HepG2 (cell line): ENCODE results near the gene MEIOB. TPM values are rescaled to one million over a fixed set of nuclear protein-coding genes. Genes with fewer than 3 reads are reported as not detected.

Source experiments
- FLYWCH1 ChIP-seq: sonication (generic); formaldehyde crosslinking; IDR thresholded peaks from 2 replicates; pipeline ENCODE4 v1.8.1; 2023; ENCODE audit warnings: mild to moderate bottlenecking, missing genetic modification reagents
- FOXJ3 ChIP-seq: sonication (generic); formaldehyde crosslinking; IDR thresholded peaks from 2 replicates; pipeline ENCODE4 v1.4.0; 2020; ENCODE audit warnings: missing genetic modification reagents, mild to moderate bottlenecking, borderline replicate concordance
- HOXA3 ChIP-seq: sonication (generic); formaldehyde crosslinking; IDR thresholded peaks from 2 replicates; pipeline ENCODE4 v1.5.0; 2020; ENCODE audit warnings: missing genetic modification reagents
- IRF2 ChIP-seq: IDR thresholded peaks from 2 replicates; pipeline ENCODE4 v1.6.1; 2018; ENCODE audit warnings: missing genetic modification reagents, missing compliant biosample characterization
- JUNB ChIP-seq: sonication (generic); formaldehyde crosslinking; IDR thresholded peaks from 2 replicates; pipeline ENCODE4 v1.8.0; 2022; ENCODE audit warnings: missing genetic modification reagents, mild to moderate bottlenecking, borderline replicate concordance
- KLF11 ChIP-seq: IDR thresholded peaks from 2 replicates; pipeline ENCODE4 v1.6.1; 2016; ENCODE audit warnings: missing compliant biosample characterization
- KLF12 ChIP-seq: sonication (generic); formaldehyde crosslinking; IDR thresholded peaks from 2 replicates; pipeline ENCODE4 v1.4.0; 2020; ENCODE audit warnings: missing genetic modification reagents, borderline replicate concordance
- MXI1 ChIP-seq: IDR thresholded peaks from 3 replicates; pipeline ENCODE4 v1.6.1; 2012; ENCODE audit warnings: low read depth, low read length, inconsistent platforms, borderline replicate concordance
- MZF1 ChIP-seq: sonication (generic); formaldehyde crosslinking; IDR thresholded peaks from 2 replicates; pipeline ENCODE4 v1.8.1; 2023; ENCODE audit warnings: mild to moderate bottlenecking, missing genetic modification reagents, borderline replicate concordance
- PPARG ChIP-seq: conservative IDR thresholded peaks from 2 replicates; pipeline ENCODE4 v1.6.1; 2016; ENCODE audit warnings: missing biosample characterization, missing genetic modification reagents
- SRSF9 ChIP-seq: fragments of 200-400 bp; formaldehyde crosslinking; IDR thresholded peaks from 2 replicates; pipeline ENCODE4 v1.6.1; 2018; ENCODE audit warnings: borderline replicate concordance, mild to moderate bottlenecking, low read depth, low read length; ENCODE audit not compliant: insufficient read depth, poor library complexity, severe bottlenecking
- ZBTB43 ChIP-seq: sonication (generic); formaldehyde crosslinking; conservative IDR thresholded peaks from 2 replicates; pipeline ENCODE4 v1.4.0; 2020; ENCODE audit warnings: missing genetic modification reagents
- ZNF282 ChIP-seq: fragments of 450-650 bp; IDR thresholded peaks from 2 replicates; pipeline ENCODE4 v1.6.1; 2018; ENCODE audit not compliant: partially characterized antibody
- ZNF317 ChIP-seq: sonication (generic); formaldehyde crosslinking; IDR thresholded peaks from 2 replicates; pipeline ENCODE4 v1.5.0; 2020; ENCODE audit warnings: mild to moderate bottlenecking, missing genetic modification reagents
- ZNF546 ChIP-seq: sonication (generic); formaldehyde crosslinking; conservative IDR thresholded peaks from 2 replicates; pipeline ENCODE4 v1.8.1; 2023; ENCODE audit warnings: mild to moderate bottlenecking, missing genetic modification reagents
- ZNF616 ChIP-seq: sonication (generic); formaldehyde crosslinking; IDR thresholded peaks from 2 replicates; pipeline ENCODE4 v1.5.0; 2020; ENCODE audit warnings: low read depth, mild to moderate bottlenecking, missing genetic modification reagents
- polyA plus RNA-seq, 8 experiments: library from polyadenylated mRNA; depleted of rRNA in 3 of 8; stranded (reverse) in 7 of 8; unstranded in 1 of 8; fragments of >200 nt; fragmentation: Illumina TruSeq in 4 of 8; extraction: Trizol in 4 of 8; gene quantifications; 2 replicates each; pipeline versions ENCODE4 v1.2.1 to v1.2.3, GENCODE V29; 2011 to 2016; ENCODE audit warnings: low read depth in 4 of 8, missing spikeins in 1 of 8, mixed read lengths in 1 of 8; ENCODE audit not compliant: insufficient read depth in 1 of 8
- total RNA-seq, 5 experiments: library from RNA; depleted of rRNA; stranded (reverse); fragments of >200 nt; fragmentation: Illumina TruSeq; extraction: Trizol; gene quantifications; 2 replicates each; pipeline ENCODE4 v1.2.3, GENCODE V29; 2016; ENCODE audit warnings: low read depth in 1 of 5
- TF ChIP-seq, protein P1 (sequence below): sonication (generic); formaldehyde crosslinking; IDR thresholded peaks from 2 replicates; pipeline ENCODE4 v1.5.0; 2020; ENCODE audit warnings: mild to moderate bottlenecking, missing genetic modification reagents
- TF ChIP-seq, protein P2 (sequence below), 2 experiments: IDR thresholded peaks; 2 replicates each; pipeline ENCODE4 v1.6.1; 2011 to 2012; ENCODE audit warnings: low read length in 2 of 2, borderline replicate concordance in 1 of 2, low read depth in 1 of 2, mild to moderate bottlenecking in 1 of 2, moderate library complexity in 1 of 2
- TF ChIP-seq, protein P3 (sequence below): IDR thresholded peaks from 2 replicates; pipeline ENCODE4 v1.6.1; 2016; ENCODE audit warnings: missing compliant biosample characterization, missing genetic modification reagents, borderline replicate concordance
- TF ChIP-seq, protein P4 (sequence below): sonication (generic); formaldehyde crosslinking; IDR thresholded peaks from 2 replicates; pipeline ENCODE4 v1.5.1; 2020; ENCODE audit warnings: missing genetic modification reagents, mild to moderate bottlenecking, borderline replicate concordance

The MEIOB gene
- total and polyA plus RNA-seq, 2 of the 13 experiments (the other 11 are each of a cell fraction or from before 2014, with no cell fraction given), result 0.17 TPM; not detected in 1

- TF ChIP-seq, protein P1, sequence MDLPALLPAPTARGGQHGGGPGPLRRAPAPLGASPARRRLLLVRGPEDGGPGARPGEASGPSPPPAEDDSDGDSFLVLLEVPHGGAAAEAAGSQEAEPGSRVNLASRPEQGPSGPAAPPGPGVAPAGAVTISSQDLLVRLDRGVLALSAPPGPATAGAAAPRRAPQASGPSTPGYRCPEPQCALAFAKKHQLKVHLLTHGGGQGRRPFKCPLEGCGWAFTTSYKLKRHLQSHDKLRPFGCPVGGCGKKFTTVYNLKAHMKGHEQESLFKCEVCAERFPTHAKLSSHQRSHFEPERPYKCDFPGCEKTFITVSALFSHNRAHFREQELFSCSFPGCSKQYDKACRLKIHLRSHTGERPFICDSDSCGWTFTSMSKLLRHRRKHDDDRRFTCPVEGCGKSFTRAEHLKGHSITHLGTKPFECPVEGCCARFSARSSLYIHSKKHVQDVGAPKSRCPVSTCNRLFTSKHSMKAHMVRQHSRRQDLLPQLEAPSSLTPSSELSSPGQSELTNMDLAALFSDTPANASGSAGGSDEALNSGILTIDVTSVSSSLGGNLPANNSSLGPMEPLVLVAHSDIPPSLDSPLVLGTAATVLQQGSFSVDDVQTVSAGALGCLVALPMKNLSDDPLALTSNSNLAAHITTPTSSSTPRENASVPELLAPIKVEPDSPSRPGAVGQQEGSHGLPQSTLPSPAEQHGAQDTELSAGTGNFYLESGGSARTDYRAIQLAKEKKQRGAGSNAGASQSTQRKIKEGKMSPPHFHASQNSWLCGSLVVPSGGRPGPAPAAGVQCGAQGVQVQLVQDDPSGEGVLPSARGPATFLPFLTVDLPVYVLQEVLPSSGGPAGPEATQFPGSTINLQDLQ, result no peak
- TF ChIP-seq JUNB, result no peak
- no peak for TF ChIP-seq ZBTB43
- TF ChIP-seq SRSF9, result no peak
- no peak for TF ChIP-seq MZF1
- no peak for TF ChIP-seq ZNF282
- TF ChIP-seq, protein P2, sequence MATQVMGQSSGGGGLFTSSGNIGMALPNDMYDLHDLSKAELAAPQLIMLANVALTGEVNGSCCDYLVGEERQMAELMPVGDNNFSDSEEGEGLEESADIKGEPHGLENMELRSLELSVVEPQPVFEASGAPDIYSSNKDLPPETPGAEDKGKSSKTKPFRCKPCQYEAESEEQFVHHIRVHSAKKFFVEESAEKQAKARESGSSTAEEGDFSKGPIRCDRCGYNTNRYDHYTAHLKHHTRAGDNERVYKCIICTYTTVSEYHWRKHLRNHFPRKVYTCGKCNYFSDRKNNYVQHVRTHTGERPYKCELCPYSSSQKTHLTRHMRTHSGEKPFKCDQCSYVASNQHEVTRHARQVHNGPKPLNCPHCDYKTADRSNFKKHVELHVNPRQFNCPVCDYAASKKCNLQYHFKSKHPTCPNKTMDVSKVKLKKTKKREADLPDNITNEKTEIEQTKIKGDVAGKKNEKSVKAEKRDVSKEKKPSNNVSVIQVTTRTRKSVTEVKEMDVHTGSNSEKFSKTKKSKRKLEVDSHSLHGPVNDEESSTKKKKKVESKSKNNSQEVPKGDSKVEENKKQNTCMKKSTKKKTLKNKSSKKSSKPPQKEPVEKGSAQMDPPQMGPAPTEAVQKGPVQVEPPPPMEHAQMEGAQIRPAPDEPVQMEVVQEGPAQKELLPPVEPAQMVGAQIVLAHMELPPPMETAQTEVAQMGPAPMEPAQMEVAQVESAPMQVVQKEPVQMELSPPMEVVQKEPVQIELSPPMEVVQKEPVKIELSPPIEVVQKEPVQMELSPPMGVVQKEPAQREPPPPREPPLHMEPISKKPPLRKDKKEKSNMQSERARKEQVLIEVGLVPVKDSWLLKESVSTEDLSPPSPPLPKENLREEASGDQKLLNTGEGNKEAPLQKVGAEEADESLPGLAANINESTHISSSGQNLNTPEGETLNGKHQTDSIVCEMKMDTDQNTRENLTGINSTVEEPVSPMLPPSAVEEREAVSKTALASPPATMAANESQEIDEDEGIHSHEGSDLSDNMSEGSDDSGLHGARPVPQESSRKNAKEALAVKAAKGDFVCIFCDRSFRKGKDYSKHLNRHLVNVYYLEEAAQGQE (IDR thresholded peaks at IDR 0.05; ENCODE audit: borderline replicate concordance in 1 of 2, low read depth in 1 of 2, low read length in 2 of 2), result no peak
- TF ChIP-seq HOXA3 (CRISPR knock-in tag), result peak; percentile 45; the same call in 1 of the 2 replicates
- 0 out of 2 replicates have a peak, but pooled peaks have one; percentile 32 for TF ChIP-seq IRF2 (CRISPR knock-in tag)
- no peak for TF ChIP-seq ZNF616
- TF ChIP-seq KLF11, result no peak
- no peak for TF ChIP-seq FLYWCH1 (CRISPR knock-in tag)
- no peak for TF ChIP-seq PPARG (CRISPR knock-in tag)
- no peak for TF ChIP-seq FOXJ3
- TF ChIP-seq, protein P3, sequence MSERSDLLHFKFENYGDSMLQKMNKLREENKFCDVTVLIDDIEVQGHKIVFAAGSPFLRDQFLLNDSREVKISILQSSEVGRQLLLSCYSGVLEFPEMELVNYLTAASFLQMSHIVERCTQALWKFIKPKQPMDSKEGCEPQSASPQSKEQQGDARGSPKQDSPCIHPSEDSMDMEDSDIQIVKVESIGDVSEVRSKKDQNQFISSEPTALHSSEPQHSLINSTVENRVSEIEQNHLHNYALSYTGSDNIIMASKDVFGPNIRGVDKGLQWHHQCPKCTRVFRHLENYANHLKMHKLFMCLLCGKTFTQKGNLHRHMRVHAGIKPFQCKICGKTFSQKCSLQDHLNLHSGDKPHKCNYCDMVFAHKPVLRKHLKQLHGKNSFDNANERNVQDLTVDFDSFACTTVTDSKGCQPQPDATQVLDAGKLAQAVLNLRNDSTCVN (CRISPR knock-in tag), result no peak
- no peak for TF ChIP-seq KLF12 (CRISPR knock-in tag)
- no peak for TF ChIP-seq ZNF317
- TF ChIP-seq ZNF546 (CRISPR knock-in tag), result no peak
- TF ChIP-seq MXI1, result no peak; the same call in 2 of the 3 replicates
- TF ChIP-seq, protein P4, sequence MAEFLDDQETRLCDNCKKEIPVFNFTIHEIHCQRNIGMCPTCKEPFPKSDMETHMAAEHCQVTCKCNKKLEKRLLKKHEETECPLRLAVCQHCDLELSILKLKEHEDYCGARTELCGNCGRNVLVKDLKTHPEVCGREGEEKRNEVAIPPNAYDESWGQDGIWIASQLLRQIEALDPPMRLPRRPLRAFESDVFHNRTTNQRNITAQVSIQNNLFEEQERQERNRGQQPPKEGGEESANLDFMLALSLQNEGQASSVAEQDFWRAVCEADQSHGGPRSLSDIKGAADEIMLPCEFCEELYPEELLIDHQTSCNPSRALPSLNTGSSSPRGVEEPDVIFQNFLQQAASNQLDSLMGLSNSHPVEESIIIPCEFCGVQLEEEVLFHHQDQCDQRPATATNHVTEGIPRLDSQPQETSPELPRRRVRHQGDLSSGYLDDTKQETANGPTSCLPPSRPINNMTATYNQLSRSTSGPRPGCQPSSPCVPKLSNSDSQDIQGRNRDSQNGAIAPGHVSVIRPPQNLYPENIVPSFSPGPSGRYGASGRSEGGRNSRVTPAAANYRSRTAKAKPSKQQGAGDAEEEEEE (CRISPR knock-in tag), result no peak
Measured at GRCh38 chr16:1823821-1824220, 48.1 kb downstream of the MEIOB start (continued).
